ENCODE measurements around the gene CRLF1. TPM values are rescaled to one million over a fixed set of nuclear protein-coding genes. Genes with fewer than 3 reads are reported as not detected.

CRLF1 gene
- total and polyA plus RNA-seq, 5 donors from 2014 or later, result 0.31 to 1.1 TPM; not detected in 3

- Histone ChIP-seq H3K27ac (ENCODE audit: insufficient read depth, low read length, poor library complexity, severe bottlenecking) (no peak overlapping the region), H3K36me3 (ENCODE audit: control insufficient read depth, insufficient read depth, low read length) (no peaks in the 10 kb centered on the region), H3K9me3 (ENCODE audit: control insufficient read depth in 2 of 2, low read length in 2 of 2) (no peaks in the 10 kb centered on the region), H3K4me1 (ENCODE audit: control insufficient read depth, insufficient read depth, low read length, poor library complexity, severe bottlenecking) (peaks cover 39% of the 10 kb centered on the region), H3K4me3 (ENCODE audit: low read depth, low read length) (no peak overlapping the region), H3K27me3 (ENCODE audit: control insufficient read depth, insufficient read depth, low read length) (peaks cover 23% of the 10 kb centered on the region)
- peaks cover 3% of the 10 kb centered on the region for H3K36me3 Mint-ChIP-seq
- H3K27me3 Mint-ChIP-seq, result peaks cover 70% of the 10 kb centered on the region
- peaks cover 0 to 26% (median 4%) of the 10 kb centered on the region in 4 donors for H3K4me1 Mint-ChIP-seq
- H3K27ac Mint-ChIP-seq, result peak overlapping the region in 1 of 3 donors; percentile 62
- H3K9me3 Mint-ChIP-seq, result peaks cover 0 to 2% (median 0%) of the 10 kb centered on the region in 7 donors
- peak overlapping the region in 3 of 4 donors; percentile 43 to 74 (median 63) for H3K4me3 Mint-ChIP-seq
- ATAC-seq (ENCODE audit: low read depth in 2 of 2) (no peak), DNase-seq (no peak)
Measured at GRCh38 chr19:18610556-18611326, 4.1 kb upstream of the CRLF1 start.

- Mint-ChIP-seq H3K4me3 (no peak overlapping the region), H3K4me1 (peaks cover 0 to 30% (median 8%) of the 10 kb centered on the region in 4 donors), H3K36me3 (peaks cover 3% of the 10 kb centered on the region), H3K27me3 (peaks cover 70% of the 10 kb centered on the region), H3K9me3 (peaks cover 0 to 2% (median 0%) of the 10 kb centered on the region in 7 donors), H3K27ac (no peak overlapping the region)
- Histone ChIP-seq H3K27me3 (ENCODE audit: control insufficient read depth, insufficient read depth, low read length) (peaks cover 23% of the 10 kb centered on the region), H3K27ac (ENCODE audit: insufficient read depth, low read length, poor library complexity, severe bottlenecking) (no peak overlapping the region), H3K4me1 (ENCODE audit: control insufficient read depth, insufficient read depth, low read length, poor library complexity, severe bottlenecking) (peaks cover 39% of the 10 kb centered on the region), H3K36me3 (ENCODE audit: control insufficient read depth, insufficient read depth, low read length) (no peaks in the 10 kb centered on the region), H3K9me3 (ENCODE audit: control insufficient read depth in 2 of 2, low read length in 2 of 2) (no peaks in the 10 kb centered on the region), H3K4me3 (ENCODE audit: low read depth, low read length) (no peak overlapping the region)
- no peak for DNase-seq
- no peak for ATAC-seq (ENCODE audit: low read depth in 2 of 2)
Measured at GRCh38 chr19:18610245-18610555, 3.6 kb upstream of the CRLF1 start.

GRCh38 chr19:18609717-18610051, 3.1 kb upstream of the CRLF1 start:
- Histone ChIP-seq H3K27ac (ENCODE audit: insufficient read depth, low read length, poor library complexity, severe bottlenecking) (no peak overlapping the region), H3K4me1 (ENCODE audit: control insufficient read depth, insufficient read depth, low read length, poor library complexity, severe bottlenecking) (peaks cover 39% of the 10 kb centered on the region), H3K4me3 (ENCODE audit: low read depth, low read length) (no peak overlapping the region), H3K27me3 (ENCODE audit: control insufficient read depth, insufficient read depth, low read length) (peaks cover 23% of the 10 kb centered on the region), H3K9me3 (ENCODE audit: control insufficient read depth in 2 of 2, low read length in 2 of 2) (no peaks in the 10 kb centered on the region), H3K36me3 (ENCODE audit: control insufficient read depth, insufficient read depth, low read length) (no peaks in the 10 kb centered on the region)
- H3K27me3 Mint-ChIP-seq, result peaks cover 70% of the 10 kb centered on the region
- H3K27ac Mint-ChIP-seq, result no peak overlapping the region
- DNase-seq, result no peak
- H3K4me3 Mint-ChIP-seq, result peak overlapping the region in 1 of 4 donors; percentile 72
- H3K36me3 Mint-ChIP-seq, result peaks cover 3% of the 10 kb centered on the region
- ATAC-seq (ENCODE audit: low read depth in 2 of 2), result no peak
- H3K9me3 Mint-ChIP-seq, result peaks cover 0 to 2% (median 0%) of the 10 kb centered on the region in 7 donors
- H3K4me1 Mint-ChIP-seq, result peaks cover 0 to 31% (median 8%) of the 10 kb centered on the region in 4 donors

GRCh38 chr19:18608805-18609716, 2.5 kb upstream of the CRLF1 start:
- ATAC-seq (ENCODE audit: low read depth in 2 of 2), result no peak
- Histone ChIP-seq H3K4me1 (ENCODE audit: control insufficient read depth, insufficient read depth, low read length, poor library complexity, severe bottlenecking) (peaks cover 39% of the 10 kb centered on the region), H3K4me3 (ENCODE audit: low read depth, low read length) (no peak overlapping the region), H3K36me3 (ENCODE audit: control insufficient read depth, insufficient read depth, low read length) (no peaks in the 10 kb centered on the region), H3K9me3 (ENCODE audit: control insufficient read depth in 2 of 2, low read length in 2 of 2) (no peaks in the 10 kb centered on the region), H3K27ac (ENCODE audit: insufficient read depth, low read length, poor library complexity, severe bottlenecking) (no peak overlapping the region), H3K27me3 (ENCODE audit: control insufficient read depth, insufficient read depth, low read length) (peaks cover 28% of the 10 kb centered on the region)
- H3K4me3 Mint-ChIP-seq, result peak overlapping the region in 3 of 4 donors; percentile 3 to 72 (median 69)
- H3K27me3 Mint-ChIP-seq, result peaks cover 66% of the 10 kb centered on the region
- H3K27ac Mint-ChIP-seq, result no peak overlapping the region
- peaks cover 0 to 2% (median 0%) of the 10 kb centered on the region in 7 donors for H3K9me3 Mint-ChIP-seq
- DNase-seq, result no peak
- peaks cover 0 to 26% (median 8%) of the 10 kb centered on the region in 4 donors for H3K4me1 Mint-ChIP-seq
- H3K36me3 Mint-ChIP-seq, result peaks cover 3% of the 10 kb centered on the region

GRCh38 chr19:18608102-18608804, 1.7 kb upstream of the CRLF1 start:
- no peaks in the 10 kb centered on the region for H3K9me3 ChIP-seq (ENCODE audit: control insufficient read depth in 2 of 2, low read length in 2 of 2)
- no peak for ATAC-seq (ENCODE audit: low read depth in 2 of 2)
- Mint-ChIP-seq H3K27ac (no peak overlapping the region), H3K4me3 (peak overlapping the region in 1 of 4 donors; percentile 3), H3K4me1 (peaks cover 0 to 24% (median 9%) of the 10 kb centered on the region in 4 donors), H3K9me3 (peaks cover 0 to 2% (median 0%) of the 10 kb centered on the region in 7 donors), H3K36me3 (peaks cover 3% of the 10 kb centered on the region), H3K27me3 (peaks cover 60% of the 10 kb centered on the region)
- peaks cover 33% of the 10 kb centered on the region for H3K4me1 ChIP-seq (ENCODE audit: control insufficient read depth, insufficient read depth, low read length, poor library complexity, severe bottlenecking)
- no peaks in the 10 kb centered on the region for H3K36me3 ChIP-seq (ENCODE audit: control insufficient read depth, insufficient read depth, low read length)
- H3K27ac ChIP-seq (ENCODE audit: insufficient read depth, low read length, poor library complexity, severe bottlenecking), result no peak overlapping the region
- no peak overlapping the region for H3K4me3 ChIP-seq (ENCODE audit: low read depth, low read length)
- no peak for DNase-seq
- H3K27me3 ChIP-seq (ENCODE audit: control insufficient read depth, insufficient read depth, low read length), result peaks cover 28% of the 10 kb centered on the region

- H3K9me3 ChIP-seq (ENCODE audit: control insufficient read depth in 2 of 2, low read length in 2 of 2), result no peaks in the 10 kb centered on the region
- Mint-ChIP-seq H3K4me3 (peak overlapping the region in 1 of 4 donors; percentile 16), H3K27me3 (peaks cover 63% of the 10 kb centered on the region), H3K9me3 (peaks cover 0 to 2% (median 0%) of the 10 kb centered on the region in 7 donors), H3K36me3 (peaks cover 6% of the 10 kb centered on the region), H3K27ac (no peak overlapping the region), H3K4me1 (peaks cover 0 to 25% (median 12%) of the 10 kb centered on the region in 4 donors)
- H3K4me1 ChIP-seq (ENCODE audit: control insufficient read depth, insufficient read depth, low read length, poor library complexity, severe bottlenecking), result peaks cover 25% of the 10 kb centered on the region
- H3K4me3 ChIP-seq (ENCODE audit: low read depth, low read length), result no peak overlapping the region
- H3K27ac ChIP-seq (ENCODE audit: insufficient read depth, low read length, poor library complexity, severe bottlenecking), result no peak overlapping the region
- ATAC-seq (ENCODE audit: low read depth in 2 of 2) (no peak), DNase-seq (no peak)
- H3K36me3 ChIP-seq (ENCODE audit: control insufficient read depth, insufficient read depth, low read length), result no peaks in the 10 kb centered on the region
- peaks cover 28% of the 10 kb centered on the region for H3K27me3 ChIP-seq (ENCODE audit: control insufficient read depth, insufficient read depth, low read length)
Measured at GRCh38 chr19:18607226-18608101, 865 bp upstream of the CRLF1 start.
